Lung (tissue), 12 donors: ENCODE data around the gene MUC5AC. TPM values are rescaled to one million over a fixed set of nuclear protein-coding genes. Genes with fewer than 3 reads are reported as not detected.

Source experiments
- ATAC-seq: fragments of 200-7000 bp; cut with Tn5 transposase; one replicate; pipeline ENCODE4 v1.9.1; 2020; ENCODE audit warnings: moderate number of reproducible peaks; ENCODE audit not compliant: insufficient read depth, low FRiP score
- DNase-seq, 3 donors: peaks; one replicate each; pipeline ENCODE4 v3.0.0-alpha.2; 2013 to 2017
- H3K27ac ChIP-seq, 2 donors: one replicate each; pipeline ENCODE4 v1.5.1; 2013; ENCODE audit warnings: mild to moderate bottlenecking in 2 of 2, moderate library complexity in 2 of 2, control low read depth in 1 of 2, inconsistent platforms in 1 of 2, low read depth in 1 of 2, low read length in 1 of 2
- H3K27me3 ChIP-seq, 3 donors: one replicate each; pipeline ENCODE4 v1.5.1; 2013; ENCODE audit warnings: low read length in 2 of 3; ENCODE audit not compliant: control insufficient read depth in 3 of 3, insufficient read depth in 3 of 3
- H3K36me3 ChIP-seq, 4 donors: one replicate each; pipeline ENCODE4 v1.5.1; 2013; ENCODE audit warnings: low read length in 4 of 4, mild to moderate bottlenecking in 1 of 4, moderate library complexity in 1 of 4; ENCODE audit not compliant: control insufficient read depth in 4 of 4, insufficient read depth in 4 of 4
- H3K4me1 ChIP-seq, 5 donors: one replicate each; pipeline ENCODE4 v1.5.1; 2013; ENCODE audit warnings: low read length in 5 of 5, mild to moderate bottlenecking in 2 of 5, moderate library complexity in 1 of 5; ENCODE audit not compliant: control insufficient read depth in 5 of 5, insufficient read depth in 5 of 5
- H3K4me3 ChIP-seq: one replicate; pipeline ENCODE4 v1.5.1; 2013; ENCODE audit warnings: mild to moderate bottlenecking, control low read depth, moderate library complexity
- H3K9ac ChIP-seq, 2 donors: one replicate each; pipeline ENCODE4 v1.5.1; 2013; ENCODE audit warnings: low read length in 2 of 2, control low read depth in 1 of 2; ENCODE audit not compliant: insufficient read depth in 1 of 2
- H3K9me3 ChIP-seq, 4 donors: one replicate each; pipeline ENCODE4 v1.5.1; 2013; ENCODE audit warnings: low read length in 3 of 4, mild to moderate bottlenecking in 1 of 4, moderate library complexity in 1 of 4; ENCODE audit not compliant: control insufficient read depth in 4 of 4, insufficient read depth in 3 of 4
- CTCF ChIP-seq: IDR thresholded peaks from 2 replicates; pipeline ENCODE4 v1.5.1; 2012; ENCODE audit warnings: mild to moderate bottlenecking; ENCODE audit errors: control extremely low read depth, extremely low read depth
- WGBS, 2 donors: extraction: QIAGEN DNeasy Blood & Tissue Kit; methylation state at CpG; one replicate each; pipeline ENCODE4 v1.1.7; 2013; 5-methylcytosine and 5-hydroxymethylcytosine counted together
- polyA plus RNA-seq, 2 donors: library from polyadenylated mRNA; stranded (reverse); fragments of 200-250 nt; gene quantifications; one replicate each; pipeline ENCODE4 v1.2.1, GENCODE V29; 2013
- total RNA-seq, 2 donors: library from RNA; depleted of rRNA in 1 of 2; stranded (reverse); fragments of >200 nt in 1 of 2; gene quantifications; one replicate each; pipeline ENCODE4 v1.2.1, GENCODE V29; 2014 to 2021
- donor health status: control.
- donor health status: control.
- donor health status: Bipolar disorder and iron deficiency.
- donor health status: healthy.
- donor health status: DM: yes; HTN: yes; CAD: no.

Gene MUC5AC
- total and polyA plus RNA-seq, 4 donors, result 0.46 to 1.3 (median 1.0) TPM

- H3K4me3 ChIP-seq, result no peak overlapping the region
- DNase-seq, result peak in 1 of 3 donors; percentile 9
- peaks cover 0 to 7% (median 0%) of the 10 kb centered on the region in 5 donors for H3K4me1 ChIP-seq
Measured at GRCh38 chr11:1223346-1224110, 65.8 kb downstream of the MUC5AC start.

GRCh38 chr11:1224111-1224490 is 66.3 kb downstream of the MUC5AC start:
- DNase-seq, result peak in 1 of 3 donors; percentile 12

More at GRCh38 chr11:1223346-1224110, 65.8 kb downstream of the MUC5AC start:
- 63 to 76% methylated on average over 20 to 22 of the region's 22 CpGs for WGBS, 2 donors
- no peak for ATAC-seq
- H3K9me3 ChIP-seq, result peaks cover 0 to 2% (median 0%) of the 10 kb centered on the region in 4 donors
- no peak overlapping the region for H3K27ac ChIP-seq
- H3K27me3 ChIP-seq, result peaks cover 0 to 4% (median 0%) of the 10 kb centered on the region in 3 donors
- no peak for TF ChIP-seq CTCF
- no peaks in the 10 kb centered on the region for H3K36me3 ChIP-seq
- H3K9ac ChIP-seq, result no peak overlapping the region

GRCh38 chr11:1224491-1225385 is 67.0 kb downstream of the MUC5AC start:
- peaks cover 0 to 11% (median 0%) of the 10 kb centered on the region in 3 donors for H3K27me3 ChIP-seq

More at GRCh38 chr11:1224111-1224490, 66.3 kb downstream of the MUC5AC start:
- peaks cover 0 to 7% (median 0%) of the 10 kb centered on the region in 3 donors for H3K27me3 ChIP-seq
- peaks cover 0 to 7% (median 0%) of the 10 kb centered on the region in 5 donors for H3K4me1 ChIP-seq
- ATAC-seq, result no peak
- WGBS, 2 donors, result 43 to 55% methylated on average over 7 of the region's 7 CpGs
- no peaks in the 10 kb centered on the region for H3K36me3 ChIP-seq
- H3K4me3 ChIP-seq, result no peak overlapping the region
- H3K9ac ChIP-seq, result no peak overlapping the region
- H3K9me3 ChIP-seq, result peaks cover 0 to 2% (median 0%) of the 10 kb centered on the region in 4 donors
- H3K27ac ChIP-seq, result no peak overlapping the region
- TF ChIP-seq CTCF, result no peak

More at GRCh38 chr11:1224491-1225385, 67.0 kb downstream of the MUC5AC start:
- no peak overlapping the region for H3K4me3 ChIP-seq
- peaks cover 0 to 2% (median 0%) of the 10 kb centered on the region in 4 donors for H3K9me3 ChIP-seq
- peaks cover 0 to 4% (median 0%) of the 10 kb centered on the region in 5 donors for H3K4me1 ChIP-seq
- peak in 1 of 3 donors; percentile 14 for DNase-seq
- H3K9ac ChIP-seq, result no peak overlapping the region
- no peak overlapping the region for H3K27ac ChIP-seq
- TF ChIP-seq CTCF, result no peak
- H3K36me3 ChIP-seq, result no peaks in the 10 kb centered on the region
- WGBS, 2 donors, result 65 to 73% methylated on average over 23 to 27 of the region's 27 CpGs
- no peak for ATAC-seq
